Body of pancreas (tissue), 4 donors: Measurements from ENCODE around the gene NAA11.

Source experiments
- POLR2A ChIP-seq, 3 donors: fragments of 450-650 bp; IDR thresholded peaks; one replicate each; pipeline ENCODE4 v1.6.1; 2016; ENCODE audit warnings: antibody characterized with exemption in 3 of 3, mild to moderate bottlenecking in 2 of 3
- TF ChIP-seq, protein P1 (sequence below), 7 experiments: fragments of 450-650 bp in 4 of 7; fragments of 200-600 bp in 3 of 7; sonication (generic) in 3 of 7; IDR thresholded peaks; one replicate each; pipeline ENCODE4 v1.5.1; 2016 to 2019; ENCODE audit warnings: antibody characterized with exemption in 7 of 7

- TF ChIP-seq, protein P1, sequence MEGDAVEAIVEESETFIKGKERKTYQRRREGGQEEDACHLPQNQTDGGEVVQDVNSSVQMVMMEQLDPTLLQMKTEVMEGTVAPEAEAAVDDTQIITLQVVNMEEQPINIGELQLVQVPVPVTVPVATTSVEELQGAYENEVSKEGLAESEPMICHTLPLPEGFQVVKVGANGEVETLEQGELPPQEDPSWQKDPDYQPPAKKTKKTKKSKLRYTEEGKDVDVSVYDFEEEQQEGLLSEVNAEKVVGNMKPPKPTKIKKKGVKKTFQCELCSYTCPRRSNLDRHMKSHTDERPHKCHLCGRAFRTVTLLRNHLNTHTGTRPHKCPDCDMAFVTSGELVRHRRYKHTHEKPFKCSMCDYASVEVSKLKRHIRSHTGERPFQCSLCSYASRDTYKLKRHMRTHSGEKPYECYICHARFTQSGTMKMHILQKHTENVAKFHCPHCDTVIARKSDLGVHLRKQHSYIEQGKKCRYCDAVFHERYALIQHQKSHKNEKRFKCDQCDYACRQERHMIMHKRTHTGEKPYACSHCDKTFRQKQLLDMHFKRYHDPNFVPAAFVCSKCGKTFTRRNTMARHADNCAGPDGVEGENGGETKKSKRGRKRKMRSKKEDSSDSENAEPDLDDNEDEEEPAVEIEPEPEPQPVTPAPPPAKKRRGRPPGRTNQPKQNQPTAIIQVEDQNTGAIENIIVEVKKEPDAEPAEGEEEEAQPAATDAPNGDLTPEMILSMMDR (IDR thresholded peaks at IDR 0.05) = no peak
- TF ChIP-seq POLR2A (IDR thresholded peaks at IDR 0.05) = no peak
These were observed 19.1 kb downstream of the NAA11 start for GRCh38 chr4:79306795-79307194.
